GM21423 (cell line): ENCODE measurements around the gene IKZF1.

Experiments used
- ATAC-seq: cut with Tn5 transposase; IDR thresholded peaks from one replicate; pipeline ENCODE4 v1.9.1; 2021; ENCODE audit warnings: mild to moderate bottlenecking, moderate library complexity; ENCODE audit not compliant: unreplicated experiment

IKZF1 gene

GRCh38 chr7:50369143-50370026 is 64.9 kb downstream of the IKZF1 start:
- no peak for ATAC-seq

GRCh38 chr7:50370884-50371283 is 66.4 kb downstream of the IKZF1 start:
- no peak for ATAC-seq

- no peak for ATAC-seq
These were observed 67.1 kb downstream of the IKZF1 start for GRCh38 chr7:50371551-50372021.

GRCh38 chr7:50372923-50373322 is 68.4 kb downstream of the IKZF1 start:
- no peak for ATAC-seq

GRCh38 chr7:50376056-50376820 is 71.7 kb downstream of the IKZF1 start:
- no peak for ATAC-seq

- no peak for ATAC-seq
These were observed 72.8 kb downstream of the IKZF1 start for GRCh38 chr7:50377356-50377755.

- ATAC-seq, result no peak
These were observed 74.6 kb downstream of the IKZF1 start for GRCh38 chr7:50379082-50379481.

GRCh38 chr7:50379539-50379938 is 75.0 kb downstream of the IKZF1 start:
- no peak for ATAC-seq

- ATAC-seq, result no peak
These were observed 77.9 kb downstream of the IKZF1 start for GRCh38 chr7:50382455-50382854.

GRCh38 chr7:50387351-50387750 is 82.8 kb downstream of the IKZF1 start:
- no peak for ATAC-seq

- ATAC-seq, result no peak
These were observed 85.4 kb downstream of the IKZF1 start for GRCh38 chr7:50389961-50390360.

GRCh38 chr7:50391386-50391785 is 86.9 kb downstream of the IKZF1 start:
- no peak for ATAC-seq

- ATAC-seq, result no peak
These were observed 88.6 kb downstream of the IKZF1 start for GRCh38 chr7:50393076-50393475.

GRCh38 chr7:50393547-50394252 is 89.2 kb downstream of the IKZF1 start:
- peak; percentile 39 for ATAC-seq

GRCh38 chr7:50394315-50394714 is 89.8 kb downstream of the IKZF1 start:
- ATAC-seq, result no peak

- ATAC-seq, result no peak
These were observed 92.3 kb downstream of the IKZF1 start for GRCh38 chr7:50396856-50397255.

GRCh38 chr7:50397320-50397970 is 92.9 kb downstream of the IKZF1 start:
- peak; percentile 53 for ATAC-seq

GRCh38 chr7:50397971-50398324 is 93.4 kb downstream of the IKZF1 start:
- peak; percentile 5 for ATAC-seq

- no peak for ATAC-seq
These were observed 94.7 kb downstream of the IKZF1 start for GRCh38 chr7:50399206-50399605.

GRCh38 chr7:50399635-50400034 is 95.1 kb downstream of the IKZF1 start:
- ATAC-seq, result no peak

- no peak for ATAC-seq
These were observed 95.6 kb downstream of the IKZF1 start for GRCh38 chr7:50400114-50400513.
